ENCODE data around the gene CDCP2. TPM values are rescaled to one million over a fixed set of nuclear protein-coding genes. Genes with fewer than 3 reads are reported as not detected.

The CDCP2 gene
- total RNA-seq: not detected in 2 replicates

DNA sequence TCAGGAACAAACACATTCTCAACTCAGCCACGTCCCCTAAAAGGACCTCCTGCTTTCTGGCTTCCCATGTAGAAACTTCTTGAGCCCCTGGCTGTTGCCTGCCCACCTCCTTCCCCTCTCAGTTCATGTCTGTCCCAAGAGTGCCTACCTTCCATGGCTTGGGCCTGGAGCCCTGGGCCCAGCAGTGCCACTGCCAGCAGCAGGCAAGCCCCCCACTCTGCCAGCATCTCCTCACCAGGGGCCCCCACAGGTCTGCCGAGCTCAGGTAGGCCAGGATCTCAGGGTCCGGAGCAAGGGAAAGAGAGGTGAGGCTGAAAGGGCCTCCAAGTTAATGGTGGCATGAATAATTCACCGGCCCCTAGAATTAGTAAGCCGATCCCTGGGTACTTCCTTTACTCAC lies at the start of gene CDCP2:
TSS of gene CDCP2 (minus strand) at position 305 of the 400 bp plus-strand sequence. CDS start at position 227, 78 bp downstream.

DNA sequence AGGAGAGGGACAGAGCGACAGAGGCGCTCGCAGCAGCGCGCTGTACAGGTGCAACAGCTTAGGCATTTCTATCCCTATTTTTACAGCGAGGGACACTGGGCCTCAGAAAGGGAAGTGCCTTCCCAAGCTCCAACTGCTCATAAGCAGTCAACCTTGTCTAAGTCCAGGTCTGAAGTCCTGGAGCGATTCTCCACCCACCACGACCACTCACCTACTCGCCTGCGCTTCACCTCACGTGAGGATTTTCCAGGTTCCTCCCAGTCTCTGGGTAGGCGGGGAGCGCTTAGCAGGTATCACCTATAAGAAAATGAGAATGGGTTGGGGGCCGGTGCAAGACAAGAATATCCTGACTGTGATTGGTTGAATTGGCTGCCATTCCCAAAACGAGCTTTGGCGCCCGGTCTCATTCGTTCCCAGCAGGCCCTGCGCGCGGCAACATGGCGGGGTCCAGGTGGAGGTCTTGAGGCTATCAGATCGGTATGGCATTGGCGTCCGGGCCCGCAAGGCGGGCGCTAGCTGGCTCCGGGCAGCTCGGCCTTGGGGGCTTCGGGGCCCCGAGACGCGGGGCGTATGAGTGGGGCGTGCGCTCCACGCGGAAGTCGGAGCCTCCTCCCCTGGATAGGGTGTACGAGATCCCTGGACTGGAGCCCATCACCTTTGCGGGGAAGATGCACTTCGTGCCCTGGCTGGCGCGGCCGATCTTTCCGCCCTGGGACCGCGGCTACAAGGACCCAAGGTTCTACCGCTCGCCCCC lies 47.1 kb upstream of the CDCP2 start, which contains the start of the genes CYB5RL and MRPL37:
TSS of gene CYB5RL (minus strand) at position 266 of the 754 bp plus-strand sequence. CDS start 4,414 bp downstream, outside the sequence.
TSS of gene MRPL37 (plus strand) at position 403 of the 754 bp plus-strand sequence. CDS start at position 480, 77 bp downstream.

Other genes with a start within 250 kb of the CDCP2 start
- gene IFT25, start 207.3 kb downstream of the CDCP2 start, total RNA-seq: 12.9 and 28.5 TPM in 2 replicates
- gene LRRC42, start 206.7 kb downstream of the CDCP2 start, total RNA-seq: 35.9 and 40.1 TPM in 2 replicates
- not detected in 2 replicates for gene LDLRAD1, start 134.8 kb downstream of the CDCP2 start, total RNA-seq
- 62.4 and 136 TPM in 2 replicates for gene TMEM59, start 99.8 kb downstream of the CDCP2 start, total RNA-seq
- 2.0 and 2.6 TPM in 2 replicates for gene TCEANC2, start 99.4 kb downstream of the CDCP2 start, total RNA-seq
- 4.2 and 6.2 TPM in 2 replicates for gene CYB5RL, start 47.0 kb upstream of the CDCP2 start, total RNA-seq
- 118 and 176 TPM in 2 replicates for gene MRPL37, start 47.2 kb upstream of the CDCP2 start, total RNA-seq

Data from mesangial cell (primary cell).